ENCODE data around the gene FYN. TPM values are rescaled to one million over a fixed set of nuclear protein-coding genes. Genes with fewer than 3 reads are reported as not detected.

The FYN gene
- total RNA-seq, 1 experiment from 2014 or later = 7.2 TPM

GRCh38 chr6:111802015-111802414 lies 71.2 kb downstream of the FYN start:
- no peak overlapping the region for H3K4me3 Mint-ChIP-seq (ENCODE audit: unreplicated experiment)
- no peaks in the 10 kb centered on the region for H3K36me3 ChIP-seq (ENCODE audit: control insufficient read depth, insufficient read depth, low read length)

GRCh38 chr6:111800821-111801220 lies 72.4 kb downstream of the FYN start:
- Mint-ChIP-seq H3K9me3 (ENCODE audit: unreplicated experiment) (no peaks in the 10 kb centered on the region), H3K36me3 (ENCODE audit: insufficient read depth, unreplicated experiment) (no peaks in the 10 kb centered on the region), H3K27me3 (ENCODE audit: insufficient read depth, unreplicated experiment) (peaks cover 8% of the 10 kb centered on the region), H3K27ac (ENCODE audit: unreplicated experiment) (no peak overlapping the region), H3K4me3 (ENCODE audit: unreplicated experiment) (no peak overlapping the region), H3K4me1 (ENCODE audit: low read depth, unreplicated experiment) (no peaks in the 10 kb centered on the region)
- intact Hi-C loops (cut with micrococcal nuclease; ENCODE audit: unreplicated experiment) = no loop called here
- DNase-seq = no peak
- H3K36me3 ChIP-seq (ENCODE audit: control insufficient read depth, insufficient read depth, low read length) = no peaks in the 10 kb centered on the region
- TF ChIP-seq CTCF (IDR thresholded peaks at IDR 0.05; ENCODE audit: insufficient read depth in 1 of 2, low read depth in 1 of 2, low read length in 1 of 2, severe bottlenecking in 1 of 2, unreplicated experiment in 1 of 2) = no peak
- no peak overlapping the region for H3K4me3 ChIP-seq (ENCODE audit: low read depth, low read length)
- H3K27me3 ChIP-seq (replicated peaks; ENCODE audit: control insufficient read depth, insufficient read depth, low read length) = no peaks in the 10 kb centered on the region
- no peaks in the 10 kb centered on the region for H3K4me1 ChIP-seq
- H3K9me3 ChIP-seq = no peaks in the 10 kb centered on the region
- POLR2A ChIA-PET = no interaction called here
- CTCF ChIA-PET = no interaction called here
- BruUV-seq (replicated peaks) = no TSS peak

More at GRCh38 chr6:111802015-111802414, 71.2 kb downstream of the FYN start:
- CTCF ChIA-PET = no interaction called here
- H3K27me3 ChIP-seq (replicated peaks; ENCODE audit: control insufficient read depth, insufficient read depth, low read length) = no peaks in the 10 kb centered on the region
- Mint-ChIP-seq H3K36me3 (ENCODE audit: insufficient read depth, unreplicated experiment) (no peaks in the 10 kb centered on the region), H3K27me3 (ENCODE audit: insufficient read depth, unreplicated experiment) (peaks cover 8% of the 10 kb centered on the region), H3K9me3 (ENCODE audit: unreplicated experiment) (no peaks in the 10 kb centered on the region), H3K27ac (ENCODE audit: unreplicated experiment) (no peak overlapping the region), H3K4me1 (ENCODE audit: low read depth, unreplicated experiment) (no peaks in the 10 kb centered on the region)
- no TSS peak for BruUV-seq (replicated peaks)
- DNase-seq = no peak
- no peaks in the 10 kb centered on the region for H3K9me3 ChIP-seq
- TF ChIP-seq CTCF (IDR thresholded peaks at IDR 0.05; ENCODE audit: insufficient read depth in 1 of 2, low read depth in 1 of 2, low read length in 1 of 2, severe bottlenecking in 1 of 2, unreplicated experiment in 1 of 2) = no peak
- no peaks in the 10 kb centered on the region for H3K4me1 ChIP-seq
- POLR2A ChIA-PET = no interaction called here
- H3K4me3 ChIP-seq (ENCODE audit: low read depth, low read length) = no peak overlapping the region
- intact Hi-C loops (cut with micrococcal nuclease; ENCODE audit: unreplicated experiment) = no loop called here

GRCh38 chr6:111800259-111800765 lies 72.9 kb downstream of the FYN start:
- Histone ChIP-seq H3K9me3 (no peaks in the 10 kb centered on the region), H3K4me1 (no peaks in the 10 kb centered on the region), H3K27me3 (replicated peaks; ENCODE audit: control insufficient read depth, insufficient read depth, low read length) (no peaks in the 10 kb centered on the region), H3K36me3 (ENCODE audit: control insufficient read depth, insufficient read depth, low read length) (no peaks in the 10 kb centered on the region), H3K4me3 (ENCODE audit: low read depth, low read length) (no peak overlapping the region)
- Mint-ChIP-seq H3K27ac (ENCODE audit: unreplicated experiment) (no peak overlapping the region), H3K36me3 (ENCODE audit: insufficient read depth, unreplicated experiment) (no peaks in the 10 kb centered on the region), H3K4me1 (ENCODE audit: low read depth, unreplicated experiment) (no peaks in the 10 kb centered on the region), H3K27me3 (ENCODE audit: insufficient read depth, unreplicated experiment) (peaks cover 8% of the 10 kb centered on the region), H3K9me3 (ENCODE audit: unreplicated experiment) (no peaks in the 10 kb centered on the region), H3K4me3 (ENCODE audit: unreplicated experiment) (no peak overlapping the region)
- CTCF ChIA-PET = no interaction called here
- no peak for TF ChIP-seq CTCF (IDR thresholded peaks at IDR 0.05; ENCODE audit: insufficient read depth in 1 of 2, low read depth in 1 of 2, low read length in 1 of 2, severe bottlenecking in 1 of 2, unreplicated experiment in 1 of 2)
- no peak for DNase-seq
- BruUV-seq (replicated peaks) = no TSS peak
- POLR2A ChIA-PET = no interaction called here
- intact Hi-C loops (cut with micrococcal nuclease; ENCODE audit: unreplicated experiment) = no loop called here
